NCI-H128 (cell line): ENCODE results near the gene FOXD4L5.
"Not testable (repeated sequence)": the region's sequence is repeated elsewhere in the genome, so short reads cannot be mapped to it uniquely, and the experiment has no call there.

Experiments used
- DNase-seq: peaks from one replicate; lab custom pipeline; 2025; ENCODE audit not compliant: unreplicated experiment; lab: John Stamatoyannopoulos, UW

FOXD4L5 gene

GRCh38 chr9:65285109-65285508, at the start of gene FOXD4L5:
FOXD4L5 (minus strand) TSS chr9:65285209; CDS start chr9:65284377, 832 bp downstream.
- not testable (repeated sequence) for DNase-seq

GRCh38 chr9:65283943-65284342, 1.1 kb downstream of the FOXD4L5 start:
- DNase-seq: not testable (repeated sequence)

- DNase-seq: not testable (repeated sequence)
Observed at GRCh38 chr9:65282976-65283375, 2.0 kb downstream of the FOXD4L5 start.
